Activated naive CD8-positive, alpha-beta T cell (primary cell): ENCODE measurements around the gene MT1A.
A peak's percentile ranks its signal among the peaks of the same experiment; 100 is the strongest.

Source experiments
- H3K27ac Mint-ChIP-seq: one replicate; pipeline ENCODE4 v1.8.0; 2021; ENCODE audit warnings: mixed read lengths
- H3K27me3 Mint-ChIP-seq: one replicate; pipeline ENCODE4 v1.8.0; 2021; ENCODE audit warnings: mixed read lengths
- H3K36me3 Mint-ChIP-seq: one replicate; pipeline ENCODE4 v1.8.0; 2021; ENCODE audit warnings: mixed read lengths
- H3K4me1 Mint-ChIP-seq: one replicate; pipeline ENCODE4 v1.8.0; 2021; ENCODE audit warnings: low read depth, mixed read lengths
- H3K4me3 Mint-ChIP-seq: one replicate; pipeline ENCODE4 v1.8.0; 2021; ENCODE audit warnings: mild to moderate bottlenecking, mixed read lengths
- H3K9me3 Mint-ChIP-seq: one replicate; pipeline ENCODE4 v1.8.0; 2021; ENCODE audit warnings: low read depth, mixed read lengths

MT1A gene

DNA sequence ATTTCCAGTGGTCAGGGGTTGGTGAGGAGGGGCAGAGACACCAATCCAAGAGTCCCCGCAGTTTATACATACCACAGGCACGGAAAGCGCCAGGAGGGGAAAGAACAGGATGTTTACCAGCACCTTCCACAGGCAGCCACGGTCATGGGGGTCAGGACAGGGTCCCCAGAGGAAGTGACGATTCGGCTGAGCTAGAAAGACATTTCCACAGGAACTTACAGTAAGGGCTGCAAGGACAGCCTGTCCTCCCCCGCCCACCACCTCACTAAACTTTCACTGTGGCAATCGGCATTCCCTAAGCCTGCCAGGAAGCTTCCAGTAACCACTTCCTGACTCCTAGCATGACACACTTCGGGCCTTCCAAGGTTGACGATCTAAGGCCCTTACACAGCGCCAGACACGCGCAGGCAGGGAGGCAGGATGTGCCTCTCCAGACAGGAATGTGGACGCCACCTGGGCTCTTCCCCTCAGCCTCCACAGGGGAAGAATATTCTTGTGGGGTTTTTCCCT lies 31.3 kb upstream of the MT1A start:
- H3K4me3 Mint-ChIP-seq = peak overlapping the region; percentile 79
- no peaks in the 10 kb centered on the region for H3K36me3 Mint-ChIP-seq
- H3K27me3 Mint-ChIP-seq = no peaks in the 10 kb centered on the region
- peak overlapping the region; percentile 87 for H3K27ac Mint-ChIP-seq
- H3K4me1 Mint-ChIP-seq = peaks cover 52% of the 10 kb centered on the region
- no peaks in the 10 kb centered on the region for H3K9me3 Mint-ChIP-seq

DNA sequence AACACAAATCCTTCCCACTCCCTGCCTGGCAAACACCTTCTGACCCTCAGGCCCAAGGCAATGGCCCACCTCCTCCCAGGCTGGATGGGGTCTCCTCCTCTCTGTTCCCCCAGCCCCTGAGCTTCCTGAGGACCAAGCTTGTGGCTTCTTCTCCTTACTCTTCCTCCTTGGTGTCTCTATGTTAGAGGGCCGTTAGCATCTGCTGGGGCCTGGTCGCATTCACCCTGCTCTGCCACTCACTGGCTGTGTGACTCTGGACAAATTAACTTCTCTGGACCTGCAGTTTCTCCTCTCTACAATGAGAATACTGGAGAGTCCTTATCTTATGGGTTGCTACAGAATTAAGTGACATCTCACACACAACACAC lies 30.8 kb upstream of the MT1A start:
- Mint-ChIP-seq H3K9me3 (no peaks in the 10 kb centered on the region), H3K27me3 (no peaks in the 10 kb centered on the region), H3K27ac (peak overlapping the region; percentile 87), H3K4me1 (peaks cover 57% of the 10 kb centered on the region), H3K4me3 (peak overlapping the region; percentile 79), H3K36me3 (no peaks in the 10 kb centered on the region)

DNA sequence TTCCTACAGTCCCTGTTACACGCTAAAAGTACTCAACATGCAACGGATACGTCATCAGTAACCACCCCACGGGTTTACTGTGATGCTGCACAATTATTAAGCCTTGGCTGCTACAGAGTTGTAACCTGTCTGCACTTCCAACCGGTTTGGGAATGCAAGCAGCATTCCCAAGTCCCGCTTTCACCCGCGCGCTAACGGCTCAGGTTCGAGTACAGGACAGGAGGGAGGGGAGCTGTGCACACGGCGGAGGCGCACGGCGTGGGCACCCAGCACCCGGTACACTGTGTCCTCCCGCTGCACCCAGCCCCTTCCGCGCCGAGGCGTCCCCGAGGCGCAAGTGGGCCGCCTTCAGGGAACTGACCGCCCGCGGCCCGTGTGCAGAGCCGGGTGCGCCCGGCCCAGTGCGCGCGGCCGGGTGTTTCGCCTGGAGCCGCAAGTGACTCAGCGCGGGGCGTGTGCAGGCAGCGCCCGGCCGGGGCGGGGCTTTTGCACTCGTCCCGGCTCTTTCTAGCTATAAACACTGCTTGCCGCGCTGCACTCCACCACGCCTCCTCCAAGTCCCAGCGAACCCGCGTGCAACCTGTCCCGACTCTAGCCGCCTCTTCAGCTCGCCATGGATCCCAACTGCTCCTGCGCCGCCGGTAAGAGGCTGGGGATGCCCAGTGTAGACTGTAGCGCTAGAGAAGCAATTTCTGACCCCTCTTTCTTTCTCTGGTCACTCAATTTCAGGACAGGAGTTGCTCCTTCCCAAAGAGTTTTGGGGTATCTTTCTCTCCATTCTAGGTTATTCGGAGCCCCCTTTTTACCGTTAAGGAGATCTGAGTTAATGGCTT lies 30.2 kb upstream of the MT1A start, which contains the start of gene MT2A:
Gene MT2A, plus strand, starts transcription at position 542 of the 833 bp plus-strand sequence. Its CDS starts 72 bp downstream, at position 614.
- Mint-ChIP-seq H3K36me3 (no peaks in the 10 kb centered on the region), H3K27ac (peak within 1 kb of the TSS; percentile 98), H3K4me1 (peaks cover 60% of the 10 kb centered on the region), H3K4me3 (peak within 1 kb of the TSS; percentile 98), H3K9me3 (no peaks in the 10 kb centered on the region), H3K27me3 (no peaks in the 10 kb centered on the region)

DNA sequence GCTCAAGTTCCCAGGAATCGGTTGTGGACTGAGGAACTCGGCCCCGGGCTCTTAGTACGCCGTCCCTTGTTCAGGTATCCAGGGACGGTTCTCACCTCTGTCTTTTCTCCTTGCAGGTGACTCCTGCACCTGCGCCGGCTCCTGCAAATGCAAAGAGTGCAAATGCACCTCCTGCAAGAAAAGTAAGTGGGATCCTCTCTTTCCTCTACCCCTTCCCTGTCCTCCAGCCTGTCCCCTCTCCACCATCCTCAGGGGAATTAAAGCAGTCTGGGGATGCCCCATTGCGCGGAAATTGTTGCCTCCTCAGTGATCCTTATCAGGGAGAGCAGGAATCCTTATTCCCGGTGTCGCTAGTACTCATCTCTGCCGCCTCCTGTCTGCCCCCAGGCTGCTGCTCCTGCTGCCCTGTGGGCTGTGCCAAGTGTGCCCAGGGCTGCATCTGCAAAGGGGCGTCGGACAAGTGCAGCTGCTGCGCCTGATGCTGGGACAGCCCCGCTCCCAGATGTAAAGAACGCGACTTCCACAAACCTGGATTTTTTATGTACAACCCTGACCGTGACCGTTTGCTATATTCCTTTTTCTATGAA lies 29.5 kb upstream of the MT1A start:
- Mint-ChIP-seq H3K27ac (peak overlapping the region; percentile 98), H3K9me3 (no peaks in the 10 kb centered on the region), H3K4me3 (peak overlapping the region; percentile 98), H3K27me3 (no peaks in the 10 kb centered on the region), H3K36me3 (no peaks in the 10 kb centered on the region), H3K4me1 (peaks cover 67% of the 10 kb centered on the region)

- H3K4me1 Mint-ChIP-seq = peaks cover 72% of the 10 kb centered on the region
Measured at GRCh38 chr16:56609463-56609921, 29.0 kb upstream of the MT1A start.

DNA sequence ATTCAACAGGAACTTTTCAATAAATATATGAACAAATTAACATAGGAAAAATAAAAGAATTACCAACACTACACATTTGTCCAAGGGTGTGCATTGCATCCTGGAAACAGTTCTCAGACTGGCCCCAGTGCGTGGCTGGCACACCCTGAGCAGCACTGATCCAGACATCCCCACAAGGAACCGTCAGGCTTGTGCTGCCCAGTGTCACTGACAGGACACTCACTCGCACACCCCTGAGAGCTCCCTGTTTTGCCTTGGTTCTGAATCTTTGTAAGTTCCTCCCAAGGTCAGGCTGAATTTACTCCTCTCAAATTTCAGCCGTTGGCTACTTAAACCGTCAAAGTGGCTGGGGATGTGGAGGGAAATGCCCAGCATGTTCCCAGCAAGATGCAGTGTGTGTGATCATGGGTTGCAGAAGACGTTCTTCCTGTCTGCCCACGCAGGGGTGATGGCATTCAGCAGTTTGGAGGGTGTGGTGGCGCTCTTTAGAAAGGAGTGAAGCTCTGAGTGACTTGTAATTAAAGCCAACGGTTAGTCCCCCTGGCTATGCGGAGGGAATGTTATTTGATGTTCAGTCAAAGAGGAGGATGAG lies 28.4 kb upstream of the MT1A start:
- H3K36me3 Mint-ChIP-seq = no peaks in the 10 kb centered on the region
- peak overlapping the region; percentile 98 for H3K27ac Mint-ChIP-seq
- H3K27me3 Mint-ChIP-seq = no peaks in the 10 kb centered on the region
- peaks cover 76% of the 10 kb centered on the region for H3K4me1 Mint-ChIP-seq
- H3K4me3 Mint-ChIP-seq = peak overlapping the region; percentile 98
- H3K9me3 Mint-ChIP-seq = no peaks in the 10 kb centered on the region

More at GRCh38 chr16:56609463-56609921, 29.0 kb upstream of the MT1A start:
- Mint-ChIP-seq H3K9me3 (no peaks in the 10 kb centered on the region), H3K4me3 (peak overlapping the region; percentile 98), H3K36me3 (no peaks in the 10 kb centered on the region), H3K27ac (peak overlapping the region; percentile 98), H3K27me3 (no peaks in the 10 kb centered on the region)

- Mint-ChIP-seq H3K4me1 (peaks cover 75% of the 10 kb centered on the region), H3K9me3 (no peaks in the 10 kb centered on the region), H3K27me3 (no peaks in the 10 kb centered on the region), H3K36me3 (no peaks in the 10 kb centered on the region), H3K4me3 (peak overlapping the region; percentile 98), H3K27ac (peak overlapping the region; percentile 98)
Measured at GRCh38 chr16:56610609-56611111, 27.8 kb upstream of the MT1A start.

DNA sequence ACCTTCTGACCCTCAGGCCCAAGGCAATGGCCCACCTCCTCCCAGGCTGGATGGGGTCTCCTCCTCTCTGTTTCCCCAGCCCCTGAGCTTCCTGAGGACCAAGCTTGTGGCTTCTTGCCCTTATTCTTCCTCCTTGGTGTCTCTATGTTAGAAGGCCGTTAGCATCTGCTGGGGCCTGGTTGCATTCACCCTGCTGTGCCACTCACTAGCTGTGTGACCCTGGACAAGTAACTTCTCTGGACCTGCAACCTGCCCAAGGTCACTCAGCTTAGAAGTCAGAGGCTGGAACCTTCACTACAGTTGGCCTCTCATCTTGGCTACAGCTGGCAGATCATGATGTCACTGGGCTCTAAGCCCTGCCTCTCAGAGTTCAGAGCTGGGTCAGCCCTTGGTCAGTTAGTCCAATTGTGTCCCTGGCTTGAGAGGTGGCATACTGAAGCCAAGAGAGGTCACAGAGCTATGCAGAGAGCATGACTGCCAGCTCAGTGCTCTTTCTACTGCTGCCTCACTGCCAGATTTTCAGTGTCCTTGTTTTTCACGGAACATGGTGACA lies 27.1 kb upstream of the MT1A start:
- no peaks in the 10 kb centered on the region for H3K27me3 Mint-ChIP-seq
- peak overlapping the region; percentile 63 for H3K4me3 Mint-ChIP-seq
- H3K9me3 Mint-ChIP-seq = no peaks in the 10 kb centered on the region
- H3K27ac Mint-ChIP-seq = peak overlapping the region; percentile 98
- H3K4me1 Mint-ChIP-seq = peaks cover 68% of the 10 kb centered on the region
- no peaks in the 10 kb centered on the region for H3K36me3 Mint-ChIP-seq

- Mint-ChIP-seq H3K27me3 (no peaks in the 10 kb centered on the region), H3K4me3 (peak overlapping the region; percentile 24), H3K9me3 (no peaks in the 10 kb centered on the region), H3K36me3 (no peaks in the 10 kb centered on the region), H3K27ac (peak overlapping the region; percentile 69), H3K4me1 (peaks cover 65% of the 10 kb centered on the region)
Measured at GRCh38 chr16:56613706-56614105, 24.8 kb upstream of the MT1A start.

DNA sequence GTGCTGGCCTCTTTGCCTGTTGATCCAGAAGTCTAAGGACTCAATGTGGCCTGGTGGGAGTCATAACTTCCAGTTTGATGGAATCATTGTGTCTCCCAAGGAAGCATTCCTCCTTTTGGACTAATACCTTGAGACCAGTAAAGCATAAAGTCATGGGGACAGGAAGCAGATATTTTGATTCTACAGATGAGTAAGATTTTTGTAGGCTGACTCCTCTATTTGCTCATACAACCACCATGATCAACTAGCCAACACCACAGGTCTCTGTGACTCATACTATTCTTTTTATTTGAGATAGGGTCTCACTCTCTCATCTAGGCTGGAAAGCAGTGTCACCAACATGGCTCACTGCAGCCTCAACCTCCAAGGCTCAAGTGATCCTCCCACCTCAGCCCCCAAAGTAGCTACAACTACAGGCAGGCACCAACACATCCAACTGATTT lies 23.9 kb upstream of the MT1A start:
- Mint-ChIP-seq H3K27ac (peak overlapping the region; percentile 69), H3K4me3 (peak overlapping the region; percentile 24), H3K4me1 (peaks cover 61% of the 10 kb centered on the region), H3K9me3 (no peaks in the 10 kb centered on the region), H3K36me3 (no peaks in the 10 kb centered on the region), H3K27me3 (no peaks in the 10 kb centered on the region)

- Mint-ChIP-seq H3K4me3 (no peak overlapping the region), H3K27ac (no peak overlapping the region), H3K36me3 (no peaks in the 10 kb centered on the region), H3K27me3 (no peaks in the 10 kb centered on the region), H3K9me3 (no peaks in the 10 kb centered on the region), H3K4me1 (peaks cover 55% of the 10 kb centered on the region)
Measured at GRCh38 chr16:56615353-56615752, 23.1 kb upstream of the MT1A start.

DNA sequence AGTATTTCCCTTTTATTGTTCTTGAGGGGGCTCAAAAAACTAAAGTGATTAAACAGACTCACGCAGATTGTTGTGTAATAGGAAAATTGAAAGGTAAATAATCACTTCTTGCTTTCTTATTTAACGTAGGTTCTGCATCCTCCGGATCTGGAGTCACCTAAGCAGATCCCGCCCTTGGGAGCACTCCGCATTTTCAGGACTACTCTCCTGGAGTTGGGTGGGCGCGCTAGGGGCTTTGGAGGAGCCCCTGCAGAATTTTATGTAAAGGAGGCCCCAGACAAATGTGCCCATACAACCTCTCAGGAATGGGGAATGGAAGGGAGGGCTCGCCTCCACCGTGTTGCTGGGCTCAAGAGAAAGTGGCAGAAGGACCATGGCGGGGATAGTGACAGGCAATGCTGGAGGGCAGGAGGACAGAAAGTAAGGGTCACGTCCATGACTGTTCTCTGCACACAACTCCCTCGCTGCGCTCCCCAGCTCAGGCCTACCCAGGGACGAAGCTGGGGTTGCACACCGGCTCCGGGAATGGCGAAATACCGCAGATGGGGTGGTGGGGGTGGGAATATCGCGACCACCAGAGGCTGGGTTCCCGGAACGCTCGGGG lies 21.8 kb upstream of the MT1A start:
- no peaks in the 10 kb centered on the region for H3K36me3 Mint-ChIP-seq
- H3K9me3 Mint-ChIP-seq = no peaks in the 10 kb centered on the region
- peaks cover 42% of the 10 kb centered on the region for H3K4me1 Mint-ChIP-seq
- H3K4me3 Mint-ChIP-seq = peak overlapping the region; percentile 68
- no peak overlapping the region for H3K27ac Mint-ChIP-seq
- H3K27me3 Mint-ChIP-seq = no peaks in the 10 kb centered on the region

DNA sequence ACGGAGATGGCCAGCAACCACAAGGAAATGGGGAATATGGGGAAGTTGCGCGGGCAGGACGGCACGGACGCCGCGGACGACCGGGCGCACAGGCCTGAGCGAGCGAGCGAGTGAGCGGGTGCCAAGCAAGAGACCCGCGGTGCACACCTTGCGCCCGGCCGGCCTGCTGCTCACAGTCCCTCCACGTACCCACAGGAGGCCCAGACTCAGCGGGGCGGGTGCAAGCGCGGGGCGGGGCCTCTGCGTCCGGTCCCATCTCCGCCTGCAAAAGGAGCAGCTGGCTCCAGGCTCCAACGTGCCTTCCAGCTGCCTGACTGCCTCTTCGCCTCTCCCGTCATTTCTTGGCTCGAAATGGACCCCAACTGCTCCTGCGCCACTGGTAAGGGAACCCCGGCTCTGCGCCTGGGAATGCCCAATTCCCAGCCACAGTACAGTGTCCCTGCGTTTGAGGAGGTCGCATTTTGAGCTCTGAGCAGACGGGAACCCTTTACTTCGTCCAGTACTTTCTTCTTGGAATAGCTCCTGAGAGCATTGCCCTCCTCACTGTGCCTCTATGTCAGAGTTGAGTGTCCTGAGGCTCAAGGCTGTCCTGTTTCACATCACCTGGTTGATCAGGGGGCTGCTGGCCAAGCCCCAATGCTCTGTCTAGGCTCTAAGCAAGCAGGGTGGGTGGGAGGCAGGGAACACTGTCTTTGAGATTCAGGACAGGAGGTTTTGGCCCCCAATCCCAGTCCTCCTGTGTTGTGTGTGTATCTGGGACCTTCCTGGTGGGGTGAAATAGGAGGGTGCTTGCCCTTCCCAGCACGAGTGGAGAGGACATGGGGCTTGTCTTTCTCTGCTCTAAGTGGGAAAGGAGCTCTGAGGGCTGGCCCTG lies 21.0 kb upstream of the MT1A start:
- Mint-ChIP-seq H3K9me3 (no peaks in the 10 kb centered on the region), H3K4me3 (peak overlapping the region; percentile 81), H3K27me3 (no peaks in the 10 kb centered on the region), H3K27ac (no peak overlapping the region), H3K4me1 (peaks cover 36% of the 10 kb centered on the region), H3K36me3 (no peaks in the 10 kb centered on the region)
